ENCODE measurements around the gene BRF1. TPM values are rescaled to one million over a fixed set of nuclear protein-coding genes. Genes with fewer than 3 reads are reported as not detected.

BRF1 gene
- total and polyA plus RNA-seq, 5 experiments from 2014 or later: 7.1 to 63.5 (median 10.9) TPM

- DNase-seq (no peak), ATAC-seq (no peak)
- Mint-ChIP-seq H3K9me3 (no peaks in the 10 kb centered on the region), H3K27me3 (no peaks in the 10 kb centered on the region), H3K4me3 (no peak overlapping the region), H3K27ac (no peak overlapping the region), H3K36me3 (peaks cover 0 to 38% (median 4%) of the 10 kb centered on the region in 3 donors), H3K4me1 (peaks cover 0 to 4% (median 1%) of the 10 kb centered on the region in 4 donors)
- POLR2A ChIA-PET: no interaction called here
Measured at GRCh38 chr14:105214324-105214915, 86.4 kb downstream of the BRF1 start.

DNA sequence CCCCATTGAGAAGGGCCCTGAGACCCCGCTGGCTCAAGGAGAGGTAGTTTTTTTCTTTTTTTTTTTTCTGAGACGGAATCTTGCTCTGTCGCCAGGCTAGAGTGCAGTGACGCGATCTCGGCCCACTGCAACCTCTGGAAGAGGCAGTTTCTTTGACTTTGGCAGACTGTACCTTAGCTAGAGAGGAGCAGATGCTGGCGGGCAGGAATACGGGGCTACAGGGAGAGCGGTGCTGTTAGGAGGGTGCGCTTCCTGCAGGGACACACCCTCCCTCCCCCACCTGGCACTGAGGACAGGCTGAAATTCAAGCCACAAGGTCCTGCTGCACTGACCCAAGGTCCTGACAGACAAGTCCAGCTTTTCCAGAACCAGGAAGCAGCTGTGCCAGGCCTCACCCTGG, 87.4 kb downstream of the BRF1 start:
- H3K27me3 Mint-ChIP-seq: no peaks in the 10 kb centered on the region
- POLR2A ChIA-PET: no interaction called here
- H3K9me3 Mint-ChIP-seq: no peaks in the 10 kb centered on the region
- ATAC-seq (no peak), DNase-seq (no peak)
- H3K36me3 Mint-ChIP-seq: peaks cover 0 to 34% (median 3%) of the 10 kb centered on the region in 3 donors
- H3K4me1 Mint-ChIP-seq: peaks cover 0 to 6% (median 1%) of the 10 kb centered on the region in 4 donors
- H3K4me3 Mint-ChIP-seq: no peak overlapping the region
- H3K27ac Mint-ChIP-seq: peak overlapping the region in 1 of 10 donors; percentile 50

DNA sequence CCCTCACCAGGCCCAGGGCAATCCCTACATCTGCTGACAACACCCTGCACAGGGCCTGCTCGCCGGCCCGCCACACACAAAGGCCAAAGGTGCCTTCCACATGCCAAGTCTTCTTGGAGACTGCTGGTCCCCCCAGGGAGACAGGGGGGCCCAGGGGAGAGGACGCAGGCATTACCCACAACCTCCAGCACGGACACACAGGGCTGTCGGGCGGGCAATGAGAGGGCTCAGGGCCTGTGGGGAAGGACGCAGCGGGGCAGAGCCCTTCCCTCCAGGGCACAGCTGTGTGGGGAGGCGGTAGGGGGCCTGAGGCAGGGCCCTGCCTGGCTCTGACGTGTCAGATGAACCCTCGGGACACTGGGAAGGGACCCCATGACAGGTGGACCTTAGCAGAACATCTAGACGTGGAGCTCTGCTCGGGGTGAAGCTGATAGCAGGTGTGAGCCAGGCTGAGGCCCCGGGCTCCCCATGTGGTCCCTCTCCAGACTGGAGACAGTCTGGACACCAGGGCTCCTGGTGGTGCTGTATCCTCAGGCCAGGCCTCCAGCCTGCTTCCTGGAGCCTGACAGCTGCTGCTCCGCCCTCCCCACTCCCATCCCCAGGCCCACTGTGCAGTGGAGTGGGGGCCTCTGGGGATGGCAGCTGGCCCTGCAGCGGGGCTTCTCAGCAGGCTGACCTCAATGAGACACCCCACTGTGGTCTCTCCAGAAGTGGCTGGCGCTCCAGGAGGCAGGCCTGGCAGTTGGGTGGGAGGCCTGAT, 88.1 kb downstream of the BRF1 start:
- ATAC-seq (no peak), DNase-seq (no peak)
- peaks cover 0 to 6% (median 1%) of the 10 kb centered on the region in 4 donors for H3K4me1 Mint-ChIP-seq
- peaks cover 0 to 31% (median 2%) of the 10 kb centered on the region in 3 donors for H3K36me3 Mint-ChIP-seq
- no peak overlapping the region for H3K4me3 Mint-ChIP-seq
- H3K9me3 Mint-ChIP-seq: no peaks in the 10 kb centered on the region
- H3K27me3 Mint-ChIP-seq: no peaks in the 10 kb centered on the region
- POLR2A ChIA-PET: interaction anchor here (0.5 kb wide), 1 partner anchor 84 kb away, joined by 4 read pairs; no protein-coding TSS in a partner anchor
- H3K27ac Mint-ChIP-seq: no peak overlapping the region

GRCh38 chr14:105211758-105212089, 89.1 kb downstream of the BRF1 start:
- Mint-ChIP-seq H3K27me3 (no peaks in the 10 kb centered on the region), H3K27ac (no peak overlapping the region), H3K9me3 (no peaks in the 10 kb centered on the region), H3K36me3 (peaks cover 0 to 28% (median 2%) of the 10 kb centered on the region in 3 donors), H3K4me1 (peaks cover 0 to 6% (median 2%) of the 10 kb centered on the region in 4 donors), H3K4me3 (no peak overlapping the region)
- no peak for ATAC-seq
- no peak for DNase-seq
- POLR2A ChIA-PET: no interaction called here

DNA sequence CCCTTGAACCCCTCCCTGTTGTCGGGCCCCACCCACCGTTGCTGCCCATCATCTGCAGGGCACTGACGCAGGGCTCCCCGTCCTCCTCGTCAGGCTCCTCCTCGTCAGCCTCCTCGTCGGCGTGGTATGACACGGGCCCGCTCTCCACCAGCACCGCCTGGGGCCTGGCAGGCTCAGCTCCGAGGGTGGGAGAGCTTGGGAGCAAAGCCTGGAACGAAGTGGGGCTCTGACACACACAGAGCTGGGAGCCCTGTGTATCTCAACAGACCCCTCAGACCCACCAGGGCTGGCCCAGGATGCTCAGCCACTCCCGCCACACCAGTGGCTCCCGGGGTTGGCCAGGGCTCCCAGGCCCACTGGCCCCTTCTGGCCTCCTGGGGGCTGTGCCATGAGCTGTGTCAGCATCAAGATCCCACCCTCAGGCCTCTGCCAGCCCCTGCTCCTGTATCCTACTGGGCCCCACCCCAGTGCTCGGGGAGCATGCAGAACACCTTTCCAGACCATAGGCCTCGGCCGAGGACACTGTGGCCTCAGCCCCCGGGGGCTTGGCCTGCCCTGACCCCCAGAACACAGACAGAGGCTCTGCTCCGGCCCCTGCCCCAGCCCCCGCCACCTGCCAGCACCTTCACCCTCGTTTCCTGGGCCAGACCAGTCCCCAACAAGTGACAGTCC, 89.6 kb downstream of the BRF1 start:
- ATAC-seq: no peak
- Mint-ChIP-seq H3K9me3 (no peaks in the 10 kb centered on the region), H3K27me3 (no peaks in the 10 kb centered on the region), H3K4me3 (no peak overlapping the region), H3K4me1 (peaks cover 0 to 6% (median 2%) of the 10 kb centered on the region in 4 donors), H3K36me3 (peaks cover 0 to 25% (median 2%) of the 10 kb centered on the region in 3 donors), H3K27ac (no peak overlapping the region)
- POLR2A ChIA-PET: no interaction called here
- DNase-seq: no peak

DNA sequence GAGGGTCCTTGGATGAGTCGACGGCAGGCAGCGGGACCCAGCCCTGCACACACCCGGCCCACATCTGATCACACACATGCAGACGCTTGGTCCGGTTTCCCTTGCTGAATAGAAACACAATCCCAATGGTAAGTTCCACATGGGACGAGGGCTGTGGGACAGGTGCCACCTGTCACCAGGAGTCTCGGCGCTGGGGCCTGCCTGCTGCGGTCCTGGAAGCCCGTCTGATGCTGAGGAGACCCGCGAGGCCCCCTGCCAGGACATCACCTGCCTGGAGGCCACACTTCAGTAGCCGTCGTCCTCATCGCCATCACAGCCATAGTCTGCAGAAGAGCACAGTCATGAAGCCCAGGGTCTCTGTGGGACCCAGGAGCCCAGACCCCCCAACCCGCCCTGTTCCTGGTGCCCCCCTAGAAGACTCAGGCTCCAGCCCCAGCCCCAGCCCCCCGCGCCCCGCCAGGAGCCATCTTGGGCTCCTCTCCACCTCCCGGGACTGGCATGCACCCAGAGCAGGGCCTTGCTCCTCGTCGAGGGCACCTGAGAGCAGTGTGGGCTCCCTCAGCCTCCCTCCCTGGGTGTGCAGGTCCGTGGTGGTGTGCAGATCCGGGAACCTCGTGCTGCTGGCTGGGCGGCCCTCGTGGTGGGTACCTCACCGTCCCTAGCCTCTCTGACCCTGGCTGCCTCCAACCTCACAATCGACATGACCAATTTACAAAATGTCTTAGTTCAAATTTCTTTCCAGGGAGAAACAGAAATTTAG, 90.4 kb downstream of the BRF1 start:
- peaks cover 0 to 6% (median 1%) of the 10 kb centered on the region in 4 donors for H3K4me1 Mint-ChIP-seq

GRCh38 chr14:105209646-105210045, 91.2 kb downstream of the BRF1 start:
- Mint-ChIP-seq H3K27me3 (no peaks in the 10 kb centered on the region), H3K27ac (no peak overlapping the region), H3K4me3 (no peak overlapping the region), H3K36me3 (peaks cover 0 to 16% (median 2%) of the 10 kb centered on the region in 3 donors), H3K9me3 (no peaks in the 10 kb centered on the region), H3K4me1 (peaks cover 0 to 7% (median under 1%) of the 10 kb centered on the region in 4 donors)
- no peak for ATAC-seq
- no peak for DNase-seq
- POLR2A ChIA-PET: no interaction called here

More for the DNA sequence above, 90.4 kb downstream of the BRF1 start:
- no peaks in the 10 kb centered on the region for H3K27me3 Mint-ChIP-seq
- H3K27ac Mint-ChIP-seq: no peak overlapping the region
- POLR2A ChIA-PET: no interaction called here
- DNase-seq (no peak), ATAC-seq (no peak)
- H3K9me3 Mint-ChIP-seq: no peaks in the 10 kb centered on the region
- H3K36me3 Mint-ChIP-seq: peaks cover 0 to 21% (median 2%) of the 10 kb centered on the region in 3 donors
- no peak overlapping the region for H3K4me3 Mint-ChIP-seq

- Mint-ChIP-seq H3K4me3 (no peak overlapping the region), H3K27me3 (no peaks in the 10 kb centered on the region), H3K36me3 (peaks cover 0 to 16% (median 2%) of the 10 kb centered on the region in 3 donors), H3K9me3 (no peaks in the 10 kb centered on the region), H3K27ac (no peak overlapping the region), H3K4me1 (peaks cover 0 to 12% (median 2%) of the 10 kb centered on the region in 4 donors)
- DNase-seq (no peak), ATAC-seq (no peak)
- POLR2A ChIA-PET: no interaction called here
Measured at GRCh38 chr14:105209091-105209490, 91.7 kb downstream of the BRF1 start.

DNA sequence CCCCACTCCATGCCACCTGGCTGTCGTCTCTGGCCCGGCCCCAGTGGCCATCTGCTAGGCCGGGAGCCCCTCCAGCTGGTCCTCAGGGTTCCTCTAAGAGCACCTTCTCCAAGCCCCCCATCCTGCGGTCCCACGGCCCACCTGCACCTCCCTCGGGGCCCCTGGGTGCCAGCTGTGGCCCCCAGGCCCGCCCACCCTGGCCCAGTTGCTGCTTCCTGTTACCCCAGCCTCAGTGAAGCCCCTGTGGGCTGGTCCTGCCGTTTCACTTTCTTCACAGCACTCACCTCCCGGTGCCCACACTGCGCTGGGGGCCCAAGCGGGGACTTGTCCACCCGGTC, 92.1 kb downstream of the BRF1 start:
- no peaks in the 10 kb centered on the region for H3K27me3 Mint-ChIP-seq
- DNase-seq: no peak
- ATAC-seq: no peak
- no peaks in the 10 kb centered on the region for H3K9me3 Mint-ChIP-seq
- no peak overlapping the region for H3K4me3 Mint-ChIP-seq
- H3K36me3 Mint-ChIP-seq: peaks cover 0 to 16% (median 2%) of the 10 kb centered on the region in 3 donors
- POLR2A ChIA-PET: no interaction called here
- H3K27ac Mint-ChIP-seq: no peak overlapping the region
- H3K4me1 Mint-ChIP-seq: peaks cover 0 to 12% (median 2%) of the 10 kb centered on the region in 4 donors

- peaks cover 0 to 16% (median 2%) of the 10 kb centered on the region in 3 donors for H3K36me3 Mint-ChIP-seq
Measured at GRCh38 chr14:105207996-105208737, 92.6 kb downstream of the BRF1 start.

DNA sequence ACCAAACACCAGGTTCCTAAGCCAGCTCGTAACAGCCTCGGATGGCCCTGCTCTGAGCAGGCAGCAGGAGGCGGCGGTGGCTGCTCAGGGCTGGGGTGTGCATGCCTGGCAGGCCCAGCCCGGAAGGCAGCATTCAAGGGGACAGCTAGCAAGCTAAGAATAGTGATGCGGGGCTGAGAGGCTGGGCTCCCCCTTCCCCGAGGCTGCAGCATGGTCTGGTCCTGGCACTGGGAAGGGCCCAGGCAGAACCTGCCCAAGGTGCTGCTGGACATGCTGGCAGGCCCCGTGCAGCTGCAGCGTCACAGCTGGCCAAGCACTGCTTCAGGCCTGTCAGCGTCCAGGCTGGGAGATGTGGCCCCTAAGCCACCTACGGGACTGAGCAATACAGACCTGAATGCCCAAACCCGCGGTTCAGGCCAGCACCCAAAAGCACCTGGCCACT, 93.3 kb downstream of the BRF1 start:
- Mint-ChIP-seq H3K4me3 (no peak overlapping the region), H3K27me3 (no peaks in the 10 kb centered on the region), H3K36me3 (peaks cover 0 to 16% (median 2%) of the 10 kb centered on the region in 3 donors), H3K4me1 (peaks cover 1 to 17% (median 6%) of the 10 kb centered on the region in 4 donors), H3K27ac (no peak overlapping the region), H3K9me3 (no peaks in the 10 kb centered on the region)
- DNase-seq (no peak), ATAC-seq (peak; percentile 33 to 46)
- POLR2A ChIA-PET: no interaction called here

More at GRCh38 chr14:105207996-105208737, 92.6 kb downstream of the BRF1 start:
- POLR2A ChIA-PET: no interaction called here
- DNase-seq: no peak
- no peak for ATAC-seq
- Mint-ChIP-seq H3K4me3 (no peak overlapping the region), H3K9me3 (no peaks in the 10 kb centered on the region), H3K27me3 (no peaks in the 10 kb centered on the region), H3K4me1 (peaks cover 0 to 12% (median 2%) of the 10 kb centered on the region in 4 donors), H3K27ac (peak overlapping the region in 1 of 10 donors; percentile 56)

GRCh38 chr14:105206873-105207272, 93.9 kb downstream of the BRF1 start:
- POLR2A ChIA-PET: no interaction called here
- ATAC-seq: no peak

More at GRCh38 chr14:105206873-105207272, 93.9 kb downstream of the BRF1 start:
- no peak for DNase-seq
- peaks cover 3 to 23% (median 11%) of the 10 kb centered on the region in 4 donors for H3K4me1 Mint-ChIP-seq
- H3K36me3 Mint-ChIP-seq: peaks cover 0 to 12% (median 0%) of the 10 kb centered on the region in 3 donors
- H3K4me3 Mint-ChIP-seq: no peak overlapping the region
- no peaks in the 10 kb centered on the region for H3K27me3 Mint-ChIP-seq
- H3K27ac Mint-ChIP-seq: no peak overlapping the region
- H3K9me3 Mint-ChIP-seq: no peaks in the 10 kb centered on the region
